Esophagus muscularis mucosa (tissue), 4 donors: ENCODE results near the gene TMEM259.

Experiments
- EP300 ChIP-seq: sonication (generic); formaldehyde crosslinking; IDR thresholded peaks from one replicate; pipeline ENCODE4 v1.6.1; 2017; ENCODE audit warnings: antibody characterized with exemption
- POLR2AphosphoS5 ChIP-seq, 2 donors: sonication (generic); formaldehyde crosslinking; IDR thresholded peaks; one replicate each; pipeline ENCODE4 v1.6.1; 2017; ENCODE audit warnings: antibody characterized with exemption in 2 of 2
- TF ChIP-seq, protein P1 (sequence below), 3 experiments: fragments of 200-600 bp in 2 of 3; fragments of 450-650 bp in 1 of 3; sonication (generic) in 2 of 3; IDR thresholded peaks; one replicate each; pipeline ENCODE4 v1.5.1; 2017 to 2019; ENCODE audit warnings: antibody characterized with exemption in 3 of 3, mild to moderate bottlenecking in 2 of 3, moderate library complexity in 1 of 3

DNA sequence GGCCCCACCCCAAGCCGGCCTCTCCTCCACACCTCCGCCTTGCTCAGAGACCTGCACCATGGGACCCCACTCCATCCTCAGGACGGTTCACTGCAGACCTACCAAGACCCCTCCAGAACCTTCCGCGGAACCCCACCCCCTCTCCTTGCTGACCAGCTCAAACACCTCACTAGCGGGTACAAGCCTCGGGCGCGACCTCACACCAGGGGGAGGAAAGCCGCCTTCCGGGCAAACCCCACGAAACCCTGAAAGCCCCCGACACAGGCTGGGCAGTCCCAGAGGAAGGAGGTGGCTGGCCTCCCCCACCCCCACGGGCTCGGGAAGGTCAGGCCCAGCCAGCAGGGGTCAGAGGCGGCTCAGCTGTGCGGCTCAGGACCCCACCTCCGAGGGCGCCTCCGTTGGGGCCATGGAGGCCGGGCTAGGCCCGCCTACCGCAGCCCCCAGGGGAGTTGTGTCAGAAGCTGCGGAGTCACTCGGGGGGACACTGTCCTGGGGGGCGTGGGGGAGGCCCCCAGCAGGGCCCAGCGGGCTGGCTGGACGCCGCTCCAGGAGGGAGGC lies 10.9 kb downstream of the TMEM259 start:
- TF ChIP-seq POLR2AphosphoS5 (IDR thresholded peaks at IDR 0.05) (no peak), EP300 (no peak)
- TF ChIP-seq, protein P1, sequence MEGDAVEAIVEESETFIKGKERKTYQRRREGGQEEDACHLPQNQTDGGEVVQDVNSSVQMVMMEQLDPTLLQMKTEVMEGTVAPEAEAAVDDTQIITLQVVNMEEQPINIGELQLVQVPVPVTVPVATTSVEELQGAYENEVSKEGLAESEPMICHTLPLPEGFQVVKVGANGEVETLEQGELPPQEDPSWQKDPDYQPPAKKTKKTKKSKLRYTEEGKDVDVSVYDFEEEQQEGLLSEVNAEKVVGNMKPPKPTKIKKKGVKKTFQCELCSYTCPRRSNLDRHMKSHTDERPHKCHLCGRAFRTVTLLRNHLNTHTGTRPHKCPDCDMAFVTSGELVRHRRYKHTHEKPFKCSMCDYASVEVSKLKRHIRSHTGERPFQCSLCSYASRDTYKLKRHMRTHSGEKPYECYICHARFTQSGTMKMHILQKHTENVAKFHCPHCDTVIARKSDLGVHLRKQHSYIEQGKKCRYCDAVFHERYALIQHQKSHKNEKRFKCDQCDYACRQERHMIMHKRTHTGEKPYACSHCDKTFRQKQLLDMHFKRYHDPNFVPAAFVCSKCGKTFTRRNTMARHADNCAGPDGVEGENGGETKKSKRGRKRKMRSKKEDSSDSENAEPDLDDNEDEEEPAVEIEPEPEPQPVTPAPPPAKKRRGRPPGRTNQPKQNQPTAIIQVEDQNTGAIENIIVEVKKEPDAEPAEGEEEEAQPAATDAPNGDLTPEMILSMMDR (IDR thresholded peaks at IDR 0.05) = no peak
